ENCODE measurements around the gene MAX.
"Not testable (repeated sequence)": the region's sequence is repeated elsewhere in the genome, so short reads cannot be mapped to it uniquely, and the experiment has no call there.

The MAX gene

DNA sequence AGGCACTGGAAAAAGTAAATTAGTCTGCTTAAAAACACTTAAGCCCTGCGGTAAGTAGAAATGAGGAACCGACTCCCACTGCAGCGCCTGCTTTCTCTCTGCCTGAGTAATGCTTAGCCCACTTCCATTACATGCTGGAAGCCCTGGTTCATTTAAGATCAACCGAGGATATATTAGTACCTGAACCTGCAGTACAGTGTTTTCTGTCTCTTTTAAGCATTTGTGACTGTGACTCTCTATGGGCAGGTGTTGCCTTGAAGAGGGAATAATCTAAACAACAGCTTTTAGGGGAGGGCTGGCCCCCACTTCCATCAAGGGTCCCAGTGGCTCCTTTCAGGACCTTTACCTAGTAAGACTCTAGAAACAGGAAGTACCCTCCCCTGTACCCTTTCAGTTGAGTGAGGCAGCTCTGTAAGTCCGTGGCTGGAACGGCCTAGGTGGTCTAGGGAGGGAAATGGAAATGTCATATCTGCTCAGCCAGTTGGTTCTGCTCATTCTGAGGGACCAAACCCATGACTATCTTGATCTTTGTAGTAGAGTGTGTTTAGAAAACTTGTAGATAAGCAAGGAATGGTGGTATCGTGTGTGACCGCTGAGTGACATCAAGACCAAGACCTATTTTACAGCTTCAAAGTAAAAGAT, 59.5 kb downstream of the MAX start:
- DNase-seq (ENCODE audit: extremely low spot score, insufficient read length, low read depth) (no peak), FAIRE-seq (no peak)

DNA sequence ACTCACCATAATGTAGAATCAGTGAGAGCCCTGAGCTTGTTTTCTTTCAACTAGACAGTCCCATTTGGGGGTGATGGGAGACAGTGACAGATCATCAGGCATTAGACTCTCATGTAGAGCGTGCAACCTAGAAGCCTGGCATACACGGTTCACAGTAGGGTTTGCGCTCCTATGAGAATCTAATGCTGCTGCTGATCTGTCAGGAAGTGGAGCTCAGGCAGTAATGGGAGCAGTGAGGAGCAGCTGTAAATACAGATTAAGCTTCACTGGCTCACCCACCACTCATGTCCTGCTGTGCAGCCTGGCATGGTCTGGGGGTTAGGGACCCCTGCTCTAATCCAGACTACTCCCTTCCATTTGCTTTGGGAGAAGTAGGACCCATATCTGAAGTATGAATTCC, 60.0 kb downstream of the MAX start:
- no peak for FAIRE-seq
- DNase-seq (ENCODE audit: extremely low spot score, insufficient read length, low read depth) = no peak

DNA sequence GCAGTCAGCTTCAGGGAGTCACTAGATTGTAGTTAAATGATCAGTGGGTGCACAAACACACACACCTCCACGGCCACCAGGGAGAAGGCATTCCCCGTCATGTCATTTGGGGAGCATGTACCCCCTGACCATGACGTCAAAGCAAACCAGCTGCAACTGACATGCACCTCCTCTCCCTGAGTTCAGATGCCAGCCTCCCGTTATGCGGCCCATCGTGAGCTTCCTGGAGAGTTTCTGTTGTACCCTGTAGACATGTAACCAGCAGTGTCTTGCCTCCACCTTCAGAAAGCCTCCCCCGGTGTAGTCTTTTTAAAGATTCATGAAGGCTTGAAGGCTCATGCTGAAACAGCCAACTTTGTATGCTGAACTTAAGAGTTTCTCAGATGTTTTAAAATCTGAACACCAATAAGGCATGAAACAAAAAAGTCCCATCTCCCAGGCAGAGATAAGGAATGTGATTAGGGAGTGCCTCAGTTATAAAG, 60.8 kb downstream of the MAX start:
- FAIRE-seq = no peak
- DNase-seq (ENCODE audit: extremely low spot score, insufficient read length, low read depth) = no peak

DNA sequence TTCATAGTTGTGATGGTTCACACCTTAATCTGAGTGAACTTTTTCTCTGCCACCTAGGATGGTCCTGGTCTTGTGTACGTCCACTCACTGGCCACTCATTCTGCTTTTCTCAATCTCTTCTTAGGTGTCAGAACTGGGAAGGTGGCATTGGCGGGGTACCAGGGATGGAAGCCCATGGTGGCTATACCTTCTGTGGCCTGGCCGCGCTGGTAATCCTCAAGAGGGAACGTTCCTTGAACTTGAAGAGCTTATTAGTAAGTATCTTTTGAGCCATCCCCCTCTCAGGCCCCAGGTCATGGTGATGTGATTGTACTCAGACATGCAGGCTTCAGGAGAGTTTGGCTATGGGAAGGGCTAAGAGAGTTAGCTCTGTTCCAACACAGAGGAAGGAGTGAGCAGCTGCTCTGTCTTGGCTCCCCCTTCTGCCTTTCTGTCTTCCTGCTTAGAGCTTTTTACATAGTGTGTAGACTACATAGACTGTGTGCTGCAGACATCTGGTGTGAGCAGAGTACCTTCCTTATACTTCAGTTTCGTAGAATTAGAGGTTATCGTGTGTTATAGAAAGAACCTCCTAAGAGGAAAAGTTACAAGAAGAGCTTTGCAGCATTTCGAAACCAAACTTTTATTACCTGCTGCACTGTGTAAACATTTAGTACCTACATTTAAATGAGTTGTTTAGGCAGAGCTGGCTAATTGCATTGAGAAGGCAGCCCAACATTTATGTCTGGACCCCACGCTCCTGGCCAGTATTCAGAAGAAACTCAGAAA, 61.5 kb downstream of the MAX start:
- DNase-seq (ENCODE audit: extremely low spot score, insufficient read length, low read depth) (no peak), FAIRE-seq (no peak)

GRCh38 chr14:65038966-65039365, 63.4 kb downstream of the MAX start:
- FAIRE-seq = no peak
- DNase-seq (ENCODE audit: extremely low spot score, insufficient read length, low read depth) = no peak

- FAIRE-seq = no peak
- DNase-seq (ENCODE audit: extremely low spot score, insufficient read length, low read depth) = no peak
Measured at GRCh38 chr14:65035049-65035448, 67.3 kb downstream of the MAX start.

GRCh38 chr14:65034021-65034420, 68.3 kb downstream of the MAX start:
- no peak for FAIRE-seq
- no peak for DNase-seq (ENCODE audit: extremely low spot score, insufficient read length, low read depth)

GRCh38 chr14:65033181-65033580, 69.1 kb downstream of the MAX start:
- FAIRE-seq = no peak
- no peak for DNase-seq (ENCODE audit: extremely low spot score, insufficient read length, low read depth)

DNA sequence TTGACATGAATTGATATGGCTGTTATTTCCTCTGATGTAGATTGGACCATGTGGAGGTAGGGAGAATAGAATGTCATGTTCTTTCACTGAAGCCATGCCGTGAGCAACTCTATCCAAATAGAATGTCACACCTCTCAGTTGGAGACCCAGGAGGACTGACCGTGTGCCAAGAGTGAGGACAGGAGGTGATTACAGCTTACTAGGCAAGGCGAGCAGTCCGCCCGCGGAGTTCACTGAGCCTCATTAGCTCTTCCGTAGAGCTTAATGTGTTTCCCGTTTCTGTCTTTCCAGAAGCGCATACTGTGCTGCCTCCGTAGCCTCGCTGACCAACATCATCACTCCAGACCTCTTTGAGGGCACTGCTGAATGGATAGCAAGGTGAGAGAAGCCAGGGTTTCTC, 70.0 kb downstream of the MAX start:
- no peak for DNase-seq (ENCODE audit: extremely low spot score, insufficient read length, low read depth)
- FAIRE-seq = no peak

GRCh38 chr14:65031321-65031720, 71.0 kb downstream of the MAX start:
- not testable (repeated sequence) for FAIRE-seq; DNase-seq (ENCODE audit: extremely low spot score, insufficient read length, low read depth)

DNA sequence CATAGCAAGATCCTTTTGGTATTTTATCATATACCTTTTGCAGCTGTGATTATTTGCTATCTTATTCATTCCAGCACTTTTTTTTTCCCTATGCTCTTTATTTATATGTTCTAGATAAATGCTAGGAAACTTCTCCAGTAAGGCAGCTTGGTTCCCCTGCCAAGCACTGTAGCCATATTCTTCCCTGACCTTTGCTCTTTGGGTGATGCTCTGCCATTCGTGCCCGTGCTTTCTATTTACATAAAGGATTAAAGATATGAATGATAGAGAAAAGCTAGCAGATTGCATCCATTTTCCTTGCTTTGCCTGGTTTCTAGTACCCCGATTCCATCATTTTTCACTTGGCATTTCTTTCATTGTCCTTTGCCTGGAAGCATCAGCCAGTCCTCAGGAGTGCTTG, 73.4 kb downstream of the MAX start:
- DNase-seq (ENCODE audit: extremely low spot score, insufficient read length, low read depth) (no peak), FAIRE-seq (no peak)

DNA sequence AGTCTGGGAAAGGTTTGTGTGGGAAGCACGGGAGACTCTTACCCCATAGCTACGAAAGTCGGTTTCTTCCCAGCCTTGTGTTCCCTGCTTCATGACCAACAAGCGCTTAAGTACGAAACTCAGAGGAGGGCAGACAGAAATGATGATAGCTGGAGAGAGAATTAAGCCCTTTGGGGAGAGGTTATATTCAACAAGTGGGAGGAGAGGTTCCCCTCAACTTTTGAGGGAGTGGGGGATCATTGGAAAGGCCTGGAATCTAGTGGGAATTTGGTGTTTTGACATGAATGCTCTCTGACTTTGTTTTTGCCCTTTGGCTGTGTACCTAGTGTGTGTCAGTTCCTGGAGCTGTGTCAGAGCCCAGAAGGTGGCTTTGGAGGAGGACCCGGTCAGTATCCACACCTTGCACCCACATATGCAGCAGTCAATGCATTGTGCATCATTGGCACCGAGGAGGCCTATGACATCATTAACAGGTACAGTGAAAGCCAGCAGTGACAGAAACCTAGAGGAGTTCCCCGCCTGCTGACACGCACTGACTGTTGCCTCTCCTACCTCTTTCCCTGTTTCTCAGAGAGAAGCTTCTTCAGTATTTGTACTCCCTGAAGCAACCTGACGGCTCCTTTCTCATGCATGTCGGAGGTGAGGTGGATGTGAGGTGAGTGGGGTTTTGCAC, 75.1 kb downstream of the MAX start:
- DNase-seq (ENCODE audit: extremely low spot score, insufficient read length, low read depth) (no peak), FAIRE-seq (no peak)

DNA sequence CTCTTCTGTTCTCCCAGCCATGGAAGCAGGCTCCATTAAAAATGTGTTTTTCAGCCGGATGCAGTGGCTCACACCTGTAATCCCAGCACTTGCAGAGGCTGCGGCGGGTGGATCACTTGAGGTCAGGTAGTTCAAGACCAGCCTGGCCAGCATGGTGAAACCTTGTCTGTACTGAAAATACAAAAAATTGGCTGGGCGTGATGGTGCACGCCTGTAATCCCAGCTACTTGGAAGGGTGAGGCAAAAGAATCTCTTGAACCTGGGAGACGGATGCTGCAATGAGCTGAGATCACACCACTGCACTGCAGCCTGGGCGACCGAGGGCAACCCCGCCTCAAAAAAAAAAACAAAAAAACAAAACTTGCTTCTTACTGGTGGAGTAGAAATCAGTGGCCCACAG, 75.8 kb downstream of the MAX start:
- no peak for DNase-seq (ENCODE audit: extremely low spot score, insufficient read length, low read depth)
- no peak for FAIRE-seq

DNA sequence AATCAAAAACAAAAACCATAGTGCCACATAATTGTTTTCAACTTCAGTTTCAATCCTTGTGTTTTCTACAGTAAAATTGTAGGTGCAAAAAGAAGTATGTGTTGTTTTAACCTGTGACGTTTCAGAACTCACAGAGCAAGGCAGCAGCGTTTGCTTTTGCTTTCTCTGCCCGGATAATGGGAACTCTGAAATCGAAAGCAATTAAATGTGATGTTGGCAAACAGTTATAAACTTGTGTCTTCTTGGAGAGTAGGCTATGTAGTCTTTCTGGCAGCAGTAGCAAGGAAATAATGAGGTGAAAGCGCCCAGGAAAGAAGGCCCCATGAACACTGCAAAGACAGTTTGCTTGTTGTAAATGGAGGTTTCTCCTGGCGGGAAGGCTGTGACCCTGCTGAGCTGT, 76.5 kb downstream of the MAX start:
- FAIRE-seq (no peak), DNase-seq (ENCODE audit: extremely low spot score, insufficient read length, low read depth) (no peak)

Data from GM18507 (cell line).